GM21529 (cell line): ENCODE results near the gene SYT12.

Source experiments
- ATAC-seq: cut with Tn5 transposase; IDR thresholded peaks from one replicate; pipeline ENCODE4 v1.9.1; 2021; ENCODE audit not compliant: unreplicated experiment

SYT12 gene

DNA sequence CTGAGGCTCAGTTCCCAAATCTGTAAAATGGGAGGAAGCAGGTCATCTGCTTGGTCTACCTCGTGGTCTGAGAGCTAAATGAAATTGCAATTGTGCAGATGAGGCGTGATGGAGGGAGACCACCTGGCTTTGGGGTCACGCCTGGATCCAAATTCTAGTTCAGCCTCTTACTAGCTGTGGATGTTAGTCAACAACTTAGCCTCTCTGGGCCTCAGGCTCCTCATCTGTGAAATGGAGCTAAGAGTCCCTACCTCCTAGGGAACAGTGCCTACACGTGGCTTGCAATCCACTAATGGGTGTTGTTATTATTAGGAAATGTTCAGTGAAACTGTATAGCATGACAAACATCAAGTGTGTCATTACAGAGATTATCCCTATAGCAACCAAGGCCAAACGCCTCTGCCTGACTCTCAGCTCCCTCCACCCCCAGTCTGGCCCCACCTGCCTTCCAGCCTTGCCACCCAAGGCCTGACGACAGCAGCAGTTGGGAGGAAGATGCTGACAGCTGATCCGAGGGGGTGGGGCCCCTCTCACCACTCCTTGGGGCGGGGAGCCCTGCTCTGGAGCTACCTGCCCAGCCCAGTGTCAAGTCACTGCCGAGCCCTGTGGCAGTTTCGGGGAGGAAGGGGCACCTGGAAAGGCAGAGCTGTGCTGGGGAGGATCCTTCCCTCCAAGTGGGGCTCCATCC, 32.0 kb downstream of the SYT12 start:
- no peak for ATAC-seq

GRCh38 chr11:67055812-67056211, 32.9 kb downstream of the SYT12 start:
- no peak for ATAC-seq

DNA sequence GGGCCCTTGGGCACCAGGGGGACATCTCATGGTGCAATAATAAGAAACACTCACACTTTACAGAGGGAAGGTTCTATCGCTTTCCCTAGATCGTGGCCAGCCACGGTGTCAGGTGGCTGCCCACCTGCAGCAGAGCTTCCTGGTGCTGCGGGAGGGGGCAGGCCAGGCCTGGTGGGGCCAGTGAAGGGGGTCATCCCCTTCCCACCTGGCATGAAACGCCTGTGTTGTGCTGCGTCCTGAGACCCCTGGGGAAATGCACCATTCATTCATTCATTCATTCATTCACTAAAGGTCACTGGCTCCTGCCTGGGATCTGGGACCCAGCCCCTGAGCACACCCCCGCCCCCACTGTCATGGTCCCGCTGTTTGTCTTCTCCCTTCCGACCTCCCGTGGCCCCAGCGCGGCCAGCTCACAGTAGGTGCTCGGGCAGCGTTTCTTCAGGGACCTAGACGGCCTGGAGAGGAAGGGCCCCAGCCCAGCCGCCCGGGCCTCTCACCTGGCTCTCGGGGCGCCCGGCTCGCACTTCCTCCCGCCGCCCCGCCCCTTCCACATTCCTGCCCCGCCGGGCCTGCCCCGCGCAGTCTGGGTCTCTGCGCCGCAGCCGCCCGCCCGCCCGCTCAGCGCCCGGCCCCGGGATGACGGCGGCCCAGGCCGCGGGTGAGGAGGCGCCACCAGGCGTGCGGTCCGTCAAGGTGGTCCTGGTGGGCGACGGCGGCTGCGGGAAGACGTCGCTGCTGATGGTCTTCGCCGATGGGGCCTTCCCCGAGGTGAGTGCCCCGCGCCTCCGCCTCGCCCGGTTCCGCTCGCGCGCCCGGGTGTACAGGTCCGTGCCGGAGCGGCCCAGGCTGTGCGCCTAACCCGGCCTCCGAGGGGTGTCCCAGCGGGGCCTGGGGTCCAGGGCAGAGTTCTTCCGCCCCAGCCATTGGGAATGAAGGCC, 33.6 kb downstream of the SYT12 start, which contains the start of gene RHOD:
Gene RHOD, plus strand, starts transcription at position 581 of the 938 bp plus-strand sequence. Its CDS starts 56 bp downstream, at position 637.
- ATAC-seq = no peak

- no peak for ATAC-seq
Observed at GRCh38 chr11:67057205-67057672, 34.3 kb downstream of the SYT12 start.

GRCh38 chr11:67058506-67058905, 35.6 kb downstream of the SYT12 start:
- ATAC-seq = no peak

- no peak for ATAC-seq
Observed at GRCh38 chr11:67059671-67060070, 36.7 kb downstream of the SYT12 start.

- no peak for ATAC-seq
Observed at GRCh38 chr11:67060111-67060522, 37.2 kb downstream of the SYT12 start.

GRCh38 chr11:67062526-67063373, 39.8 kb downstream of the SYT12 start:
- no peak for ATAC-seq

GRCh38 chr11:67066333-67066709, 43.4 kb downstream of the SYT12 start:
- ATAC-seq = no peak

DNA sequence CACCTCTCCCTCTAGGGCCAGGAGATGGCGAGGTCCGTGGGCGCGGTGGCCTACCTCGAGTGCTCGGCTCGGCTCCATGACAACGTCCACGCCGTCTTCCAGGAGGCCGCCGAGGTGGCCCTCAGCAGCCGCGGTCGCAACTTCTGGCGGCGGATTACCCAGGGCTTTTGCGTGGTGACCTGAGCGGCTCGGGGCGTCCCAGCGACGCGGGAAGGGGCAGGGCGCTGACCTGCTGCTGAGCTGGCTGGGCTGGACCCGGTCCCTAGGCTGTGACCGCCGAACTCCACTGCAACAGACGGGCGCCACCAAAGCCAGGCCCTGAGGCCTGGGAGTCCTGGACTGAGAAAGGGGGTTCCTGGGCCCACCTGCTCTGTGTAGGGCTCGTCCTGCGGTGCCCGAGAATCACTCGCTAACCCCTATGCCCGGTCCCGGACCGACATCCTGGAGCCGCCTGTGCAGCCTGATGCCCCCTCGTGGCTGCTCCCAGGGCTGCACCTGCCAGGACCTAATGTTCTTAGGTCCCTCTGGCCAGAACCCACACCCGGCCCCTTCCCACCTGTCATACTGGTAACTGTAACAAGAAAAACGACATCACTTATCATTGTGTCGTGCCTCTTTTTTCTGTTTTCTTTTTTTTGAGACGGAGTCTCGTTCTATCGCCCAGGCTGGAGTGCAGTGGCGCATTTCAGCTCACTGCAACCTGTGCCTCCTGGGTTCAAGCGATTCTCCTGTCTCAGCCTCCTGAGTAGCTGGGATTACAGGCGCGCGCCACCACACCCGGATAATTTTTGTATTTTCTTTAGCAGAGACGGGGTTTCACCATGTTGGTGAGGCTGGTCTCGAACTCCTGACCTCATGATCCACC, 48.7 kb downstream of the SYT12 start:
- ATAC-seq = no peak

DNA sequence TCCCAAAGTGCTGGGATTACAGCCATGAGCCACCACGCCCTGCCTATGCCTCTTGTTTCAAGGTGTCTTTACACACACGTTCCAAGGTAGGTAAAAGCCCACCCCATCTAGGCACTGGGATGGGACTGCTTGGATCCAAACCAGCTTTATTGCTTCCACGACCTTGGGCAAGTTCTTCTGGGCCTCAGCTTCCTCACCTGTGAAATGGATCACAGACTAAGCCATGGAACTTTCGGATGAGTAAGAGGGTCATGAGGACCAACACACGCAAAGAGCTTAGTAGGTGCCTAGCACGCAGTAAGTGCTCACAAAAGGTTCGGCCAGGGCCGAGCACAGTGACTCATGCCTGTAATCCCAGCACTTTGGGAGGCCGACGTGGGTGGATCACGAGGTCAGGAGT, 49.4 kb downstream of the SYT12 start:
- no peak for ATAC-seq

- ATAC-seq = no peak
Observed at GRCh38 chr11:67073908-67074307, 51.0 kb downstream of the SYT12 start.

- no peak for ATAC-seq
Observed at GRCh38 chr11:67076202-67076601, 53.3 kb downstream of the SYT12 start.

- ATAC-seq = no peak
Observed at GRCh38 chr11:67079065-67079705, 56.3 kb downstream of the SYT12 start.

GRCh38 chr11:67082071-67082791, 59.3 kb downstream of the SYT12 start:
- ATAC-seq = no peak

GRCh38 chr11:67083786-67084366, 60.9 kb downstream of the SYT12 start:
- no peak for ATAC-seq

- no peak for ATAC-seq
Observed at GRCh38 chr11:67085617-67086016, 62.7 kb downstream of the SYT12 start.

DNA sequence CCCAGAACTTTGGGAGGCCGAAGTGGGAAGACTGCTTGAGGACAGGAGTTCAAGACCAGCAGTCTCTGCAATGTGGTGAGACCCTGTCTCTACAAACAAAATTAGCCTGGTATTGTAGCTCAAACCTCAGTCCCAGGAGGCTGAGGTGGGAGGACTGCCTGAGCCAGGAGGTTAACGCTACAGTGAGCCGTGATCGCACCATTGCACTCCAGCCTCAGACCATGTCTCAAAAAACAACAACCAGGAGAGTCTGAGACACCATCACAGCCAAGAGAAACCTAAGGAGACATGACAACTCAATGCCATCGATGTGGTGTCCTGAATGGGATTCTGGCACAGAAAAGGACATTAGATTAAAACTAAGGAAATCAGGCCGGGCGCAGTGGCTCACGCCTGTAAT, 67.8 kb downstream of the SYT12 start:
- ATAC-seq = no peak

- ATAC-seq = no peak
Observed at GRCh38 chr11:67095214-67095507, 72.2 kb downstream of the SYT12 start.
